Fibroblast of the conjunctiva (primary cell): ENCODE measurements around the gene UHRF2.
A peak's percentile ranks its signal among the peaks of the same experiment; 100 is the strongest.
"Not testable (repeated sequence)": the region's sequence is repeated elsewhere in the genome, so short reads cannot be mapped to it uniquely, and the experiment has no call there.

Source experiments
- DNase-seq: peaks from one replicate; pipeline ENCODE4 v3.0.0-alpha.2; 2010; ENCODE audit warnings: low read depth

The UHRF2 gene

GRCh38 chr9:6428940-6429889 lies 16.2 kb downstream of the UHRF2 start:
- DNase-seq = no peak

DNA sequence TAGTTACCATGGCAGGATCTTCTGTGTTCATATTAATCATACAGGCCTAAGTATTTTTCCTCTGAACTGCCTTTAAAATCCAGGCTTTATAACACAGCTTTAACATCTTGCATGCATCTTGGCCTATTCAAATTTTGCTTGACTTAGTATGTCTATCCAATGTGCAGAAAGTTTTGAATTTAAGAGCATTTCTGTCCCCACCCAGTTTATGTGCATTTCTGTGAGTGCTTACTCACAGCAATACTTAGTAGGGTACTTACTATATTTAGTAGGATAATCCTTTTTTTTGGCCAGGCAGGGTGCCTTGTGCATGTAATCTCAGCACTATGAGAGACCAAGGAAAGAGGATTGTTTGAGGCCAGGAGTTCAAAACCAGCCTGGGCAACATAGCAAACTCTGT lies 18.0 kb downstream of the UHRF2 start:
- no peak for DNase-seq

GRCh38 chr9:6433410-6433809 lies 20.4 kb downstream of the UHRF2 start:
- no peak for DNase-seq

DNA sequence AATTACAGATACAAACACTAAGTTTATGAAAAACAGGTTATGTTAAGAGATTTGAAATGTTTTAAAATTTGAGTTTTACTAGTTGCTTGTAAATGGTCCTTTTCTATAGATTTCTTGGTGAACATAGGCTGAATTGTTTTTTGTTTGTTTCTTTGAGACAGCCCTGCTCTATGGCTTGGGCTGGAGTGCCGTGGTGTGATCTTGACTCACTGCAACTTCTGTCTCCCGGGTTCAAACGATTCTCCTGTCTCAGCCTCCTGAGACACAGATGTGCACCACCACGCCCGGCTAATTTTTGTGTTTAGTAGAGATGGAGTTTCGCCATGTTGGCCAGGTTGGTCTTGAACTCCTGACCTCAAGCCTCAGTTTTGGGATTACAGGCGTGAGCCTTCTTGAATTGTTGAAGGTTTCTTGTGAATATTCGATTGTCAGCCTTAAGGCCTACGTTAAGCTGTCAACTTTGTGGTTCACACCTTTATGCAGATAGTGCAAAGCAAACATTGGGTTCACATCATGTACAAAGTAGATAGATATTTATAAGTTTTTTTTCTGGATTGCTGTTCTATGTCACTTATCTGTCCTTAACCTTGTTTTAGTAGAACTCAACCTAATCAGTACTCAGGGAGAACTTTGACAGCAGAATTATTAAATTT lies 26.2 kb downstream of the UHRF2 start:
- no peak for DNase-seq

GRCh38 chr9:6440405-6440804 lies 27.4 kb downstream of the UHRF2 start:
- DNase-seq = peak; percentile 6

DNA sequence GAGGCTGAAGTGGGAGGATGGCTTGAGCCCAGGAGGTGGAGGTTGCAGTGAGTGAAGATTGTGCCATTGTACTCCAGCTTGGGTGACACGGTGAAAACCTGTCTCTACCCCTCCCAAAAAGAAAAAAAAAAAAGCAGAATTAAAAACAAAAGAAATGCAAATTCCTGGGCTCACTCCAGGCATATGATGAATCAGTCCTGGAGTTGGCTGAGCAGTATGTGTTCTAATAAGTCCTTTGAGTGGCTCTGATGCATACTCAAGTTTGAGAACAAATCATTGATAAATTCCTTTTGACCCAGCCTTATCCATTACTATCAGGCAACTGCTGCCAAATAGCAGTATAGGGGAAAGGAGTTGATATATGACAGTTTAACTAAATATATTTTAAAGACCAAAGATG lies 28.3 kb downstream of the UHRF2 start:
- no peak for DNase-seq

- DNase-seq = no peak
Observed at GRCh38 chr9:6443661-6444060, 30.7 kb downstream of the UHRF2 start.

DNA sequence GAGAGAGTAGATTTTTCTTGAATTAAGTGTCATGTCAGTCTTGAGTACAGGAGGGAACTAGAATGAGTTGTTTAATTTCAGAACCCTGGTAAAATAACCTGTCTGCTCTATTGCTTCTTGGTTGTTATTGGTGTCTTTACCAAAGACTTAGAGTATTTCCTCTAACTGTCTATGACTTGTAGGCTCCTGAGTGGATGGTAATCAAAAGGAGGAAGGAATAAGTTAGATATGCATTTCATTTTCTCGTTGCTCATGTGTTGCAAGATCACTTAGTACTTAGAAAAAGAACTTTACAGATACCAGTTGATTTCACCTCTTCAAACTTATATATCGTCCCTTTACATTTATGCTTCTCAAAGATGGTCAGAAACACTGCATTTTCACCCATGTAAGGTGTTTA lies 31.1 kb downstream of the UHRF2 start:
- DNase-seq = no peak

GRCh38 chr9:6449086-6449485 lies 36.1 kb downstream of the UHRF2 start:
- DNase-seq = no peak

DNA sequence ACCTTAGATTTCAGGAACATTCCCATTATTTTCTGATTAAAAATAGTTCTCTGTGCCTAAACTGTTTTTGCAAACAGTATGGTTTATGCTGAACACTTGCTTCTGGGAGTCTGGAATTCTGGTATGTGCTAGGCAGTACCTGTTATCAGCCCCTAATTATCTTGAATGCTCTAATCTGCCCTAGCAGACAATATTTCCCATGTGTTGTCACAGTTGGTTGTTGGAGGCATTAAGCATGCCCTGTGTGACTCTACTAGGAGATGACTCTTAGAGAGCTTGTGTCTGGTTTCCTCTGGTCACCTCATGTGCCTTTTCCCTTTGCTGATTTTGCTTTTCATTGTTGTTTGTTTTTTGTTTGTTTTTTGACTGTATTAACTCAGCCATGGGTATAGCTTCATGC lies 36.6 kb downstream of the UHRF2 start:
- DNase-seq = no peak

DNA sequence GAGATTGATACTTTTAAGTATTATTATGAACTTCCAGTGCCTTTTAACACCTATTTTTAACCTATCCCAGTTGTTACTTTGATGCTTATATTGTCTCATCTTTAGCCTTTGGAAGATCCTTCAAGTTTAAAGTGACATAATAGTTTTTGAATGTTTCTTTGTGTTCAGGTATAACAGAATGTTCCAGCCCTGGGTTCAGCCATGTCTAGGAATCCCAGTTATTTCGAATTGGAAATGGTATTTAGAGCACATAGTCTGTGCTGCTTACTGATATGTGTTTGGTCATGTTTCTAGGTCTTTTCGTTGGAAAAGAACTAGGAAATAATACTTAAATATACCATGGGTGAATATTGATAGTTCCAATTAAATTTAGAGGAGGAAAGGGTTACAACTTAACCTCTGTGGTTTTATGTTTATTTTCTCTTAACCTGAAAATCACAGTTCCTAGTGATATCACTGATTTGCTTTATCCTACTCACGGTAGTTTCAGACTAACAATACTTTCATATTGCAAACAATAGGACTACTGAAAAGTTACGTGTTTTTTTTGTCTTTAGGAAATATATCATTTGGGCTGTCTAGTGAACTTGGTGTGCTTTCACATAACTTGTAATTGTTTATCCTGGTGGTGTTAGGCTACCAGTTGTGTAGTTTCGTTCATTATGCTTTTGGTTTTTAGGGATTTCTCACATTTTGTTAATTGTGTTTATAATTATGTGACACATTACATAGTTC lies 37.8 kb downstream of the UHRF2 start:
- DNase-seq = no peak

- not testable (repeated sequence) for DNase-seq
Observed at GRCh38 chr9:6455292-6455691, 42.3 kb downstream of the UHRF2 start.

DNA sequence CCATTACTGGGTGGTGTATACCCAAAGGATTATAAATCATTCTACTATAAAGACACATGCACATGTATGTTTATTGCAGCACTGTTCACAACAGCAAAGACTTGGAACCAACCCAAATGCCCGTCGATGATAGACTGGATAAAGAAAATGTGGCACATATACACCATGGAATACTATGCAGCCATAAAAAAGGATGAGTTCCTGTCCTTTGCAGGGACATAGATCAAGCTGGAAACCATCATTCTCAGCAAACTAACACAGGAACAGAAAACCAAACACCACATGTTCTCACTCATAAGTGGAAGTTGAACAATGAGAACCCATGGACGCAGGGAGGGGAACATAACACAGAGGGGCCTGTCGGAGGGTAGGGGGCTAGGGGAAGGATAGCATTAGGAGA lies 45.7 kb downstream of the UHRF2 start:
- DNase-seq = not testable (repeated sequence)

GRCh38 chr9:6459718-6460117 lies 46.7 kb downstream of the UHRF2 start:
- no peak for DNase-seq

DNA sequence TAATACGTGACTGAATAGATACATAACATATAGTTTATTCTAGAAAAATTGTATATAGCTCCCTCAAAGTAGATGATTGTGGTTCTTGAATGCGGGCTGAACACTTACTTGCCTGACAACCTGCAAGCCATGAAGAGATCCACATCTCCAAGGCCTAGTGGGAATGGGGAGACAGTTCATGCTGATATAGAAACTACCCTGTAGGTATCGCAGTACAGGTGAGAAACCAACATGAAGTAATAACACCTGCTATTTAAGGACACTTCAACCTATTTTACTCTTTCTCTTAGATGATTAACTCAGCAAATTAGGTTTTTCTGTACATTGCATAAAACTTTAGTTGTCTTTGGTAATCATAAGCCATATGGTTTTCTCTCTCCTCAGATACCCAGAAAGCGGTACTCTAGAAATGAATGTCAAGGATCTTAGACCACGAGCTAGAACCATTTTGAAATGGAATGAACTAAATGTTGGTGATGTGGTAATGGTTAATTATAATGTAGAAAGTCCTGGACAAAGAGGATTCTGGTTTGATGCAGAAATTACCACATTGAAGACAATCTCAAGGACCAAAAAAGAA lies 47.3 kb downstream of the UHRF2 start:
- DNase-seq = no peak

GRCh38 chr9:6461619-6462018 lies 48.6 kb downstream of the UHRF2 start:
- no peak for DNase-seq

DNA sequence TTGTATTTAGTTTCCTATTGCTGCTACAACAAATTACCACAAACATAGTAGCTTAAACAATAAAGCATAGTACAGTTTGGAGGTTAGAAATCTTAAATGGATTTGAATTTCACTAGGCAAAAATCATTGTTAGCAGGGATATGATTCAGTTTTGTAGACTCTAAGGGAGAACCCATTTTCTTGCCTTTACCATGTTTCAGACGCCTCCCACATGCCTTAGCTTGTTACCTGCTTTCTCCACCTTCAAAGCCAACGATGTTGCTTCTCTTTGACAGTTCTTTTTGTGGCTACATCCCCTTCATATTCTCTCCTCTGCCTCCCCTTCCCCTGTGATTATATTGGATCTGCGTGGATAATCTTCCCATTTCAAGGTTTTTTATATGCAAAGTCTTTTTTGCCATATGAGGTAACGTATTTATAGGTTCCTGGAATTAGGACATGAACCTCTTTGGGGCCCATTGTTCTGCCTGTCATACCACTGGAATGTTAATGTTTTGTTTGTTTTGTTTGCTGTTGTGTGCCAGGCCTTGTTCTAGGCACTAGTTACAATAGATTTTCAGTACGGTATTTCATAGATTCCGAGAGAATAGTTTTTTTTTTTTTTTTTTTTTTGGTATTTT lies 54.1 kb downstream of the UHRF2 start:
- no peak for DNase-seq

DNA sequence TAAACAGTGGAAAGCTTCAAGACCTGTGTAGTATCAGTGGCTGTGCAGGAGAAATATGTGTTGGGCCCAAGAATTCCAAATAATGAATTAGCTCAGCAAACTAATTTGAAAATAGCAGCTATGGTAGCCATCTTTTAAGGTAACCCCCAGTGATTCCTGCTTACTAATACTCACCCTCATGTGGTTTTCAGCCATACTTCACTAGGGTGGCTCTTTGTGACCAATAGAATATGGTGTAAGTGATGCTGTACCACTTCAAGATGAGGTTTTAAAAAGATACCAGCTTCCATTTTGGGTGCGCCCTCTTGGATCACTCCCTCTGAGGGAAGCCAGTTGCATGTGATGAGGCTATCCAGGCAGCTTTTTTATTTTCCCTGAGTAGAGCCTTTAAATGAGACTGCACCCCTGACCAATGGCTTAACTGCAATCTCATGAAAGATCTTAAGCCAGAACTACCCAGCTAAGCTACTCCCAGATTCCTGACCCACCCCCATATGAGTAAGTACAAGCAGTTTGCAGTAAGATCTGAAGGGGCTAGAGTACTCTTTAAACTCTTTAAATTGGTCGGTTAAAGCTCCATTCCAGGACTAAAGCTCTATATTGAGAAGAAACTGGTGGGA lies 58.3 kb downstream of the UHRF2 start:
- DNase-seq = no peak

GRCh38 chr9:6473151-6473550 lies 60.2 kb downstream of the UHRF2 start:
- DNase-seq = no peak

DNA sequence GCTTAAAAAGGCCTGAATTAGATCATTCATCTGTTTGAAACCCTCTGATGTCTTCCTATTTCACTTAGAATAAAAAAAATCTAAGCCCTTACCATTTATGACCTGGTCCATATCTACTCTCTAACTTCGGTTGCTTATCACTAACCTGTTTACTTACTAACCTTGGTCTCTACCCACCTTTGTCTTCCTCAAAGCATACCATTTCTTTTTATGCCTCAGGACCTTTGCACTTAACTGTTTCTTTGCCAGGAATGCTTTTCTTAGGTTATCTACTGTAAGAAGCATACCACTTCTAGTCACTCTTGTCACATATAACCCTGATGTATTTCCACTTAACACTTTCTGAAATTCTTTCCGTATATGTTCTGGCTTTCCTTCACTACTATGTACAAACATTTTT lies 67.0 kb downstream of the UHRF2 start:
- DNase-seq = no peak

DNA sequence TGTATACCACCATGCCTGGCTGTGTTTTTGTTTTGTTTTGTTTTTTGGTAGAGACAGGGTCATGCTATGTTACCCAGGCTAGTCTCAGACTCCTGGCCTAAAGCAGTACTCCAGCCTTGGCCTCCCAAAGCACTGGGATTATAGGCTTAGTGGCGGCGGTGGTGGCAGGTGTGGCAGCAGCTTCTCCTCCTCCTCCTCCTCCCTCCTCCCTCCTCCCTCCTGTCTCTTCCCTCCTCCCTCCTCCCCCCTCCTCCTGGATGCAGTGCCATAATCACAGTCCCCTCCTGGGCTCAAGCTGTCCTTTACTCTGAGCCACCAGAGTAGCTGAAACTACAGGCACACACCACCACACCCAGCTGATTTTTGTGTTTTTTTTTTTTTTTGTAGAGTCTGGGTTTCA lies 71.2 kb downstream of the UHRF2 start:
- no peak for DNase-seq

- no peak for DNase-seq
Observed at GRCh38 chr9:6488395-6488794, 75.4 kb downstream of the UHRF2 start.
